ENCODE results near the gene THOC2.
"Not testable (repeated sequence)": the region's sequence is repeated elsewhere in the genome, so short reads cannot be mapped to it uniquely, and the experiment has no call there.

The THOC2 gene, protein sequence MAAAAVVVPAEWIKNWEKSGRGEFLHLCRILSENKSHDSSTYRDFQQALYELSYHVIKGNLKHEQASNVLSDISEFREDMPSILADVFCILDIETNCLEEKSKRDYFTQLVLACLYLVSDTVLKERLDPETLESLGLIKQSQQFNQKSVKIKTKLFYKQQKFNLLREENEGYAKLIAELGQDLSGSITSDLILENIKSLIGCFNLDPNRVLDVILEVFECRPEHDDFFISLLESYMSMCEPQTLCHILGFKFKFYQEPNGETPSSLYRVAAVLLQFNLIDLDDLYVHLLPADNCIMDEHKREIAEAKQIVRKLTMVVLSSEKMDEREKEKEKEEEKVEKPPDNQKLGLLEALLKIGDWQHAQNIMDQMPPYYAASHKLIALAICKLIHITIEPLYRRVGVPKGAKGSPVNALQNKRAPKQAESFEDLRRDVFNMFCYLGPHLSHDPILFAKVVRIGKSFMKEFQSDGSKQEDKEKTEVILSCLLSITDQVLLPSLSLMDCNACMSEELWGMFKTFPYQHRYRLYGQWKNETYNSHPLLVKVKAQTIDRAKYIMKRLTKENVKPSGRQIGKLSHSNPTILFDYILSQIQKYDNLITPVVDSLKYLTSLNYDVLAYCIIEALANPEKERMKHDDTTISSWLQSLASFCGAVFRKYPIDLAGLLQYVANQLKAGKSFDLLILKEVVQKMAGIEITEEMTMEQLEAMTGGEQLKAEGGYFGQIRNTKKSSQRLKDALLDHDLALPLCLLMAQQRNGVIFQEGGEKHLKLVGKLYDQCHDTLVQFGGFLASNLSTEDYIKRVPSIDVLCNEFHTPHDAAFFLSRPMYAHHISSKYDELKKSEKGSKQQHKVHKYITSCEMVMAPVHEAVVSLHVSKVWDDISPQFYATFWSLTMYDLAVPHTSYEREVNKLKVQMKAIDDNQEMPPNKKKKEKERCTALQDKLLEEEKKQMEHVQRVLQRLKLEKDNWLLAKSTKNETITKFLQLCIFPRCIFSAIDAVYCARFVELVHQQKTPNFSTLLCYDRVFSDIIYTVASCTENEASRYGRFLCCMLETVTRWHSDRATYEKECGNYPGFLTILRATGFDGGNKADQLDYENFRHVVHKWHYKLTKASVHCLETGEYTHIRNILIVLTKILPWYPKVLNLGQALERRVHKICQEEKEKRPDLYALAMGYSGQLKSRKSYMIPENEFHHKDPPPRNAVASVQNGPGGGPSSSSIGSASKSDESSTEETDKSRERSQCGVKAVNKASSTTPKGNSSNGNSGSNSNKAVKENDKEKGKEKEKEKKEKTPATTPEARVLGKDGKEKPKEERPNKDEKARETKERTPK (N-terminal part only)

DNA sequence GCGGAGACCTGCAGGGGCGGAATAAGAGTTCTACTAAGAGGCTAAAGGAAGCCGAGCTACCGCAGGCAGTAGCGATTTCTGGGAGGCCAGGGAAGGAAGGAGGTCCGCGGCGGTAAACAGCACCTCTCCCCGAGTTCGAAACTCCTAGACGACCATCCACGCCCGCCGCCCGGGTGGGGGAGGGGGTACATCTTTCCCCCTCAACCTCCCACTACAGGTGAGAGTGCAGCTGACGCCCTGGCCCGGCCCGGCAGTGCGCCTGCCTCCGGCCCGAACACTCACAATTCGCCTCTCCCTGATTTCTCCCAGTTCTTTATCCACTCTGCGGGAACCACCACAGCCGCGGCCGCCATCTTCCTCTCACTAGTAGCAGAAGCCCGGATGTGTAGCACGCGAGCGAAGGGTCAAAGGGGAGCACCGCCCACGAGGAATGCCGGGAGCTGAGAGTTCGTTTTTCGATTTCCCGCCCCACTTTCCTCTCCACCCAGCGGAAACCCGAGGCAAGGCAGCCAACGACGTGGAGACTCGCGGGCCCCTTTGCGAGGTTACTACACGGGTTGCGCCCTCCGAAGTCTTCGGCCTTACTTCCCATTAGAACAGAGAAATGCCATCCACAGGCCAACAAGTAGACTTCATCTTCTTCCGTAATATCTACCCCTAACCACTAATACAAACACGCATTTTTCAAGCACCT, at the start of gene THOC2:
Gene THOC2, minus strand, starts transcription at position 383 of the 694 bp plus-strand sequence. Its CDS starts 30 bp downstream, at position 353.
- TF ChIP-seq, protein P1, sequence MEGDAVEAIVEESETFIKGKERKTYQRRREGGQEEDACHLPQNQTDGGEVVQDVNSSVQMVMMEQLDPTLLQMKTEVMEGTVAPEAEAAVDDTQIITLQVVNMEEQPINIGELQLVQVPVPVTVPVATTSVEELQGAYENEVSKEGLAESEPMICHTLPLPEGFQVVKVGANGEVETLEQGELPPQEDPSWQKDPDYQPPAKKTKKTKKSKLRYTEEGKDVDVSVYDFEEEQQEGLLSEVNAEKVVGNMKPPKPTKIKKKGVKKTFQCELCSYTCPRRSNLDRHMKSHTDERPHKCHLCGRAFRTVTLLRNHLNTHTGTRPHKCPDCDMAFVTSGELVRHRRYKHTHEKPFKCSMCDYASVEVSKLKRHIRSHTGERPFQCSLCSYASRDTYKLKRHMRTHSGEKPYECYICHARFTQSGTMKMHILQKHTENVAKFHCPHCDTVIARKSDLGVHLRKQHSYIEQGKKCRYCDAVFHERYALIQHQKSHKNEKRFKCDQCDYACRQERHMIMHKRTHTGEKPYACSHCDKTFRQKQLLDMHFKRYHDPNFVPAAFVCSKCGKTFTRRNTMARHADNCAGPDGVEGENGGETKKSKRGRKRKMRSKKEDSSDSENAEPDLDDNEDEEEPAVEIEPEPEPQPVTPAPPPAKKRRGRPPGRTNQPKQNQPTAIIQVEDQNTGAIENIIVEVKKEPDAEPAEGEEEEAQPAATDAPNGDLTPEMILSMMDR (IDR thresholded peaks at IDR 0.05) = peak; percentile 30; the same call in 1 of the 2 replicates
- TF ChIP-seq ZFX (IDR thresholded peaks at IDR 0.05; ENCODE audit: borderline replicate concordance) = no peak
- H3K27ac ChIP-seq = peak within 1 kb of the TSS; percentile 66

DNA sequence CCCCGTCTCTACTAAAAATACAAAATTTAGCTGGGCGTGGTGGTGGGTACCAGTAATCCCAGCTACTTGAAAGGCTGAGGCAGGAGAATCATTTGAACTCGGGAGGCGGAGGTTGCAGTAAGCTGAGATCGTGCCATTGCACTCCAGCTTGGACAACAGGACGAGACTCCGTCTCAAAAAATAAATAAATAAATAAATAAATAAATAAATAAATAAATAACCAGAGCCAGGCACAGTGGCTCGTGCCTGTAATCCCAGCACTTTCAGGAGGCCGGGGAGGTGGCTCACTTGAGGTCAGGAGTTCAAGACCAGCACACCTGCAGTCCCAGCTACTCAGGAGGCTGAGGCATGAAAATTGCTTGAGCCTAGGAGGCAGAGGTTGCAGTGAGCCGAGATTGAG, 48.9 kb upstream of the THOC2 start:
- not testable (repeated sequence) for H3K27ac ChIP-seq

DNA sequence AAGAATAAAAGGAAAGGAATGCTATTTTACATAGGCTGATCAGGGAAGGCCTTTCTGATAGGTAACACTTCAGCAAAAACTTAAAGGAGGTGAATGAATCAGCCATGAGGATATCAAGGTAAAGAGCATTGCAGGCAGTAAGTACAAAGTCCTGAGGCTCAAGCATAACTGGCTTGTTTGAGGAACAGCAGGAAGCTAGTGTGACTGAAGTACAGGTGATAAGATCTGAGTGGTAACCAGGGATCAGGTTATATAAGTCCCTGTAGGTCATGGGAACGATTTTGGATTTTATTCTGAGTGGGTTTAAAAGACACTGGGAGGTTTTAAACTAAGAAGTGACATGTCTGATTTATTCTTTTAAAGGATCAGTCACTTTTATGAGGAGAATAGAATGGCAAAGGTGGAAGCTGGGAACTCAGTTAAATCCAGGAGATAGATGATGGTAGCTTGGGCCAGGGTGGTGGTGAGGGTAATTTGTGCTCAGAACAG, 47.1 kb upstream of the THOC2 start:
- H3K27ac ChIP-seq = peak overlapping the region; percentile 80

DNA sequence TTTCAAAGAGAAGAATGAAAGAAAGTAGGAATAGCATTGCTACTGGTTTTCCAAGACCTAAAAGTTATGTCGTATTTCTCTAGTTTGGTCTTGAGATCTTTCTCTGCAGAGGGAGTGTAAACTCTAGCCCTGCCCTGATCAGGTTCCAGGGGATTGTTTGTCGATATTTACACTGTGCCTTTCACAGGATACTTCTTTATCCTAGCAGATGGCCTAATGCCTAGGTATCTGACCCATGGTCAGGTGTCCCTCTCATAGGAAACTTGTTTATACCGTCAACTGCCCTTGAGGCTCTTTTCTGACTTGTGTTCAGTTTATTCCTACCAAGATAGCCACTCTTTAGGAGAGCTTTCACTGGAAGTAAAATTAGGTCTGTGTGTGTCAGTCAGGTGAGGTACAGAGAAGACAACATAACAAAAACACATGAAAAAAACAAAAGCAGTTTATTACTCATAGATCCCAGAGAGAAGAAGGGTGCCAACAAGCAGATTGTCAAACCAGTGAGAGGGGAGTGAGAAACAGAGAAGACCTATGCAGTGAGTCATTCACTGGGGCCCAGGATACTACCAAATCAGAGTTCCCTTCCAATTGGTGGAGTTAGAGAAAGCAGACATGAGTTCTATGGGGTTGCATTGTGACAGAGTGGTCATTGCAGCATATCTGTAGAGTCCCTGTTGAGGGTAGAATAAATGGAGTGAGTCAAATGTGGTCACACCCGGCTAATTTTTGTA, 40.6 kb upstream of the THOC2 start:
- no peak overlapping the region for H3K27ac ChIP-seq
- TF ChIP-seq, protein P1 (IDR thresholded peaks at IDR 0.05) = no peak
- no peak for TF ChIP-seq ZFX (IDR thresholded peaks at IDR 0.05; ENCODE audit: borderline replicate concordance)

More for the DNA sequence above, 47.1 kb upstream of the THOC2 start:
- no peak for TF ChIP-seq ZFX (IDR thresholded peaks at IDR 0.05; ENCODE audit: borderline replicate concordance)
- TF ChIP-seq, protein P1 (IDR thresholded peaks at IDR 0.05) = no peak

DNA sequence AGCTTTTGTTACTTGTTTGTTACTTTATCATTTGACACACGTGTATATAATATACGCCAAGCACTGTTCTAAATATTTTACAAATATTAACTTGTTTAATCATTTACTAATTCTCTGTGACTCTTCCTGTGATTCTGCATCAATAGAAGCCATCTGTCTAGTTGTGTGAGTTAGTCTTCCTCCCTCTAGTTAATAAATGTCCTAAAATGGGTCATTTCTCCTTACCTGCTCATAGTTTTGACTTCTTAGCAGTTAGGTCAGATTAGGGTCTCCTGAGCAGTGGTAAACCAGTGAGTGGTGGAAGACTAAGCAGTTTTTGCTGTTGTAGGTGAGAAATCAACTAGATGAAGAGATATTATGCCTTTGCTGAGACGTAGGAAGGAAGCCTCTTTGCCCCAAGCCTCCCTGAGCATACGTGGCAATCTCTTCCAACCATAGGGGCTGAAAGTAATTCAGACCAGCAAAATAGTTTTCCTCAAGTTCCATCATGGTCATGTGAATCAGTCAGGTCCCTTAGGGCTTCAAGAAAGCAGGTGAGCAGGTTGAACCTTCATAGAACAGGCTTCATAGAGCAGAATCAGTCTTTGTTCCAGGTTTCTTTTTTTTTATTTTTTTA, 38.7 kb upstream of the THOC2 start:
- TF ChIP-seq, protein P1 (IDR thresholded peaks at IDR 0.05) = no peak
- no peak for TF ChIP-seq ZFX (IDR thresholded peaks at IDR 0.05; ENCODE audit: borderline replicate concordance)
- peak overlapping the region; percentile 59 for H3K27ac ChIP-seq

DNA sequence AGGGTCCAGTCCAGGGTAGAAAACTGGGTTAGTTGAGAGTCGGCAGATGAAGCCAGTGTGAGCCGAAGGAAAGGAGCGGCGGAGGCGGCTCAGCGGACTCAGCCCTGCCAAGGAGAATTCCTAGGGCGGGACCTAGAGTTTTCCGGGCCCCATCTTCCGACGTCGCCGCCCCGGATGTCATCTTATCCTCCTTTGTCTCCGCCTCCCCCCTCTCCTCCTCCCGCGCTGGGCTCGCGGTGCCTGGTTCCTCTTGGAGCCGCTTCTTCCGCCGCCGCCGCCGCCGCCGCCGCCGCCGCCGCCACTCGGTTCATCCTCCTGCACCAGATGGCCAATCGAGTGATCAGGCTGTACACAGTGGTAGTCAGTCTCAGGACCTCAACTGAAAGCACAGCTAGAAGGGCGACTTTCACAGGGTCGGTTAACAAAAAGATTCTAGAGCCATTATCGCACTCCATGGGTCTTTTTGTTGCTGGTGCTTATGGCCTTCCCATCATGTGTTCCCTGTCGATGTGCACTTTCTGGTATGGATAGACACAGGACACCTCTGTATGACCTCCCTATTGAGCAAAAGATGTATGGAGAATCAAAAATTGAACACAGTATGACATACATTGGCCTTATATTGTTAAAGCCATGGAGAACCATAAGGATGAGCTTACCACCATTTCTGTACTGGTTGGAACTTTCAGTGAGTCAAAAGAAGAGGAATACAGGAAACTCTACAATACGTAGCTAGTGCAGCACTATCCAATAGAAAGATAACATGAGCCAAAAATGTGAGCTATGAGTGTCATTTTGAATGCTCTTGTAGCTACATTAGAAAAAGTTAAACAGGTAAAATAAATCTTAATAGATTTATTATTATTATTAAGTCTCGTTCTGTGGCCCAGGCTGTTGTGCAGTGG, 32.4 kb upstream of the THOC2 start:
- H3K27ac ChIP-seq = peak overlapping the region; percentile 79
- no peak for TF ChIP-seq ZFX (IDR thresholded peaks at IDR 0.05; ENCODE audit: borderline replicate concordance)
- TF ChIP-seq, protein P1 (IDR thresholded peaks at IDR 0.05) = no peak

DNA sequence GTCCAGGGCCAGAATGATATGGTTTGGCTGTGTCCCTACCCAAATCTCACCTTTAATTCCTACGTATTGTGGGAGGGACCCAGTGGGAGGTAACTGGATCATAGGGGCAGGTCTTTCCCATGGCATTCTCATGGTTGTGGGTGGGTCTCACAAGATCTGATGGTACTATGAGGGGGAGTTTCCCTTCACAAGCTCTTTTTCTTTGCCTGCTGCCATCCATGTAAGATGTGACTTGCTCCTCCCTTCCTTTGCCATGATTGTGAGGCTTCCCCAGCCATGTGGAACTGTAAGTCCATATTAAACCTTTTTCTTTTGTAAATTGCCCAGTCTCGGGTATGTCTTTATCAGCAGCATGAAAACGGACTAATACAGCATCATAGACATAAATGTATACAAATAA, 27.0 kb upstream of the THOC2 start:
- H3K27ac ChIP-seq = not testable (repeated sequence)

DNA sequence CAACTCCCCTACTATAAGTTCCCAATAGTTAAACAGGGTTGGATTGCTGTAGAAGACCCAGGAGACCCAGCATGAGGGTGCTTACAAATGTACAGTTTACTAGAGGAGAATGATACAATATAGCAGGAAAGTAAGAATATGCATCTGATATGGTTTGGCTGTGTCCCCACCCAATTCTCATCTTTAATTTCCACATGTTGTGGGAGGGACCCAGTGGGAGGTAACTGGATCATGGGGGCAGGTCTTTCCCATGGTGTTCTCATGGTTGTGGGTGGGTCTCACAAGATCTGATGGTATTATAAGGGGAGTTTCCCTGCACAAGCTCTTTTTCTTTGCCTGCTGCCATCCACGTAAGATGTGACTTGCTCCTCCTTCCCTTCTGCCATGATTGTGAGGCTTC, 24.9 kb upstream of the THOC2 start:
- H3K27ac ChIP-seq = not testable (repeated sequence)

All from 22Rv1 (cell line).